Nephron (organoid): ENCODE measurements around the gene GPAT2.
"Not testable (repeated sequence)": the region's sequence is repeated elsewhere in the genome, so short reads cannot be mapped to it uniquely, and the experiment has no call there.

ENCODE experiments used
- H3K27ac Mint-ChIP-seq, 3 experiments: 2 replicates each; pipeline ENCODE4 v1.8.0; 2020; ENCODE audit warnings: mixed read lengths in 3 of 3, mild to moderate bottlenecking in 2 of 3, moderate library complexity in 1 of 3
- H3K27me3 Mint-ChIP-seq: 2 replicates; pipeline ENCODE4 v1.8.0; 2021; ENCODE audit warnings: low read depth, mild to moderate bottlenecking, moderate library complexity, mixed read lengths
- H3K36me3 Mint-ChIP-seq: 2 replicates; pipeline ENCODE4 v1.8.0; 2020; ENCODE audit warnings: low read depth, mixed read lengths
- H3K4me1 Mint-ChIP-seq: 2 replicates; pipeline ENCODE4 v1.8.0; 2020; ENCODE audit warnings: mixed read lengths
- H3K4me3 Mint-ChIP-seq, 3 experiments: 2 replicates each; pipeline ENCODE4 v1.8.0; 2020; ENCODE audit warnings: mild to moderate bottlenecking in 3 of 3, mixed read lengths in 3 of 3, moderate library complexity in 2 of 3
- H3K9me3 Mint-ChIP-seq: 2 replicates; pipeline ENCODE4 v1.8.0; 2020; ENCODE audit warnings: mixed read lengths
- TF ChIP-seq, protein P1 (sequence below), 3 experiments: fragments of 200-600 bp; sonication (generic); IDR thresholded peaks; one replicate each; pipeline ENCODE4 v1.5.0; 2021; ENCODE audit warnings: antibody characterized with exemption in 3 of 3; ENCODE audit not compliant: unreplicated experiment in 3 of 3

The GPAT2 gene

DNA sequence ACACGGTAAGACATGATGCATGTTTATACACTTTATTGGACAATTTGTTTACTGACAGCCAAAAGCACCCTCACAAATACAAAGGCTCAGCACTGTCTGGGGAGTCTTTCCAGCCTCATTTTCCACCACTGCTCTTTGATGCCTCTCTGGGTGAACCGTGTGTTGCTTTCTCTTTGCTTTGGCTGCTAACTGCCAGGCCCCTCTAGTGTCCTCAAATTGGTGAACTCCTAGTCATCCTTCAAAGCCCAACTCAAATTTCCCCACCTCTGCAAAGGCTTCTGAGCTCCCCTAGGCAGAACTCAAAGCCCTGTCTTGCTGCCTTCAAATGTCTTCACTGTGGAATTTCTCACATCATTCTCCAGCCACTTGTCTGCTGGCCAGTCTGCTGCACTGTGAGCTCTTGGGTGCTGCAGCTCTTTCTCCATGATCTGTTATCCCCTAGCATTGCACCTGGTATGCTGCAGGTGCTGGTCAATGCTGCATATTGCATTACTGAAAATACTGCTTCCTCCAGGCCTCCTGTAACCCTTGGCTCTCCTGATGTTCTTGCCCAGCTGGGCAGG lies 32.5 kb upstream of the GPAT2 start:
- H3K4me1 Mint-ChIP-seq, result peaks cover 27% of the 10 kb centered on the region
- peak overlapping the region in 1 of 3 experiments; percentile 32 for H3K27ac Mint-ChIP-seq
- not testable (repeated sequence) for H3K4me3 Mint-ChIP-seq, H3K27me3 Mint-ChIP-seq, H3K36me3 Mint-ChIP-seq, H3K9me3 Mint-ChIP-seq

DNA sequence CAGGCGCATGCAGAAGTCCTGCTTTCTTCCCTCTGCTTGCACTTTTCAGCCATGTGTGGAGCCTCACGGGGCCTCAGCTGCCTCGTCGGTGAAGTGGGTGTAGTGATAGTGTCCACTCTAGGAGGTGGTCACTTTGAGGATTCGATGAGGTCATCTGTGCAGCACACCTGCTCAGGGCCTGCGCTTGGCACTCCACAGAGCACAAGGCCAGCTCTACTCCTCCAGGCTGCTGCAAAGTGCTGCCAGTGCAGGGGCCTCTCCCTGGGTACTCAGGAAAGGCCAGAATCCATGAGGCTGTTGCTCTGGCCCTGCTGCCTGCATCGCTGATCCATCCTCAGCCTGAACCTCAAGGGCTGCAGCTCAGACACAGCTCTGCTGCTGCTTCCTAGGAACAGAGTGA lies 31.8 kb upstream of the GPAT2 start:
- not testable (repeated sequence) for H3K27ac Mint-ChIP-seq, H3K27me3 Mint-ChIP-seq, H3K36me3 Mint-ChIP-seq, H3K9me3 Mint-ChIP-seq, H3K4me3 Mint-ChIP-seq
- peaks cover 22% of the 10 kb centered on the region for H3K4me1 Mint-ChIP-seq

DNA sequence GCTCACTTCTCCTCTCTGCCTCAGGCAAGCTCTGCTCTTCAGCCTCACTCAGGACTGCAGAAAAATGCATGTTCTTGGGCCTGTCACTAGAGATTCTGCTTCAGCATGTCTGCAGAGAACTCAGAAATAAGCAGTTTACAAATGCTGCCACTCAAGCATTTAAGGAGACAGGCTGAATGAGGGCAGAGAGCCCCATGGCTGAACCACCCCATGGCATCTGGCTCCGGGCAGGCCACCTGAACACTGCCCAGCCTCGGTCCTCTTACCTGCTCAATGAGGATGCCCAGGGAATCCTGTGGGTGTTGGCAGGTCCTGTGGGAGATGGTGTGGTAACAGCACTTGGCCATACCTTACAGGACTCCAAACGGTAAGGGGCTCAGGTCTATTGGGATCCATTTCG lies 31.2 kb upstream of the GPAT2 start:
- peaks cover 22% of the 10 kb centered on the region for H3K4me1 Mint-ChIP-seq
- not testable (repeated sequence) for H3K36me3 Mint-ChIP-seq, H3K4me3 Mint-ChIP-seq, H3K27me3 Mint-ChIP-seq, H3K27ac Mint-ChIP-seq, H3K9me3 Mint-ChIP-seq

DNA sequence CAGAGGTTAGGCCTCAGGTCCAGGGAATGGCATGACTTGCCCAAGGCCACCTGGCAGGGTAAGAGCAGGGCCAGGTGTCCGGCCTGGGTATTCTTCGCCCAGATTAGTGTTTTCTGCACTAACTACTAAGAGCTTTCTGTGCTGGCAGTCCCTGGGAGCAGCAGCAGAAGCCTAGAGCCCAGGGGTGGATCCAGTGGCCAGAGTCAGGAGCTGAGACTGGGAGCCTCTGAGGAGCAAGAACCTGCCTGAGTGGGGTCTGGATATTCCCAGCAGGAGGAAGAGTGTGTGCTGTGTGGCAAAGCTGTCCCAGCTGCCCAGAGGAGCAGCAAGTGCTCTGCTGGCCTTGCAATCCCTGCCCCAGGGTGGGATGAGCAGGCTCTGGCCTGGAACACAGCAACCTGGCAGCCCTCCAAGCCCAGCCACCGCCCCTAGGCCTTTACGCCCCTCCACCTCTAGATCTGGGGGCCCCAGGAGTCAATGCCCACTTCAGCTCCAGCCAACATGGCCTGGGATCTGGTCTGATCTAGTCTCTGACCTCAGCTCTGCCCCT lies 30.7 kb upstream of the GPAT2 start:
- no peak overlapping the region for H3K27ac Mint-ChIP-seq
- no peak overlapping the region for H3K4me3 Mint-ChIP-seq
- TF ChIP-seq, protein P1, sequence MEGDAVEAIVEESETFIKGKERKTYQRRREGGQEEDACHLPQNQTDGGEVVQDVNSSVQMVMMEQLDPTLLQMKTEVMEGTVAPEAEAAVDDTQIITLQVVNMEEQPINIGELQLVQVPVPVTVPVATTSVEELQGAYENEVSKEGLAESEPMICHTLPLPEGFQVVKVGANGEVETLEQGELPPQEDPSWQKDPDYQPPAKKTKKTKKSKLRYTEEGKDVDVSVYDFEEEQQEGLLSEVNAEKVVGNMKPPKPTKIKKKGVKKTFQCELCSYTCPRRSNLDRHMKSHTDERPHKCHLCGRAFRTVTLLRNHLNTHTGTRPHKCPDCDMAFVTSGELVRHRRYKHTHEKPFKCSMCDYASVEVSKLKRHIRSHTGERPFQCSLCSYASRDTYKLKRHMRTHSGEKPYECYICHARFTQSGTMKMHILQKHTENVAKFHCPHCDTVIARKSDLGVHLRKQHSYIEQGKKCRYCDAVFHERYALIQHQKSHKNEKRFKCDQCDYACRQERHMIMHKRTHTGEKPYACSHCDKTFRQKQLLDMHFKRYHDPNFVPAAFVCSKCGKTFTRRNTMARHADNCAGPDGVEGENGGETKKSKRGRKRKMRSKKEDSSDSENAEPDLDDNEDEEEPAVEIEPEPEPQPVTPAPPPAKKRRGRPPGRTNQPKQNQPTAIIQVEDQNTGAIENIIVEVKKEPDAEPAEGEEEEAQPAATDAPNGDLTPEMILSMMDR (IDR thresholded peaks at IDR 0.05; ENCODE audit: unreplicated experiment in 3 of 3), result no peak
- peaks cover 7% of the 10 kb centered on the region for H3K27me3 Mint-ChIP-seq
- no peaks in the 10 kb centered on the region for H3K36me3 Mint-ChIP-seq
- peaks cover 20% of the 10 kb centered on the region for H3K4me1 Mint-ChIP-seq
- H3K9me3 Mint-ChIP-seq, result no peaks in the 10 kb centered on the region

DNA sequence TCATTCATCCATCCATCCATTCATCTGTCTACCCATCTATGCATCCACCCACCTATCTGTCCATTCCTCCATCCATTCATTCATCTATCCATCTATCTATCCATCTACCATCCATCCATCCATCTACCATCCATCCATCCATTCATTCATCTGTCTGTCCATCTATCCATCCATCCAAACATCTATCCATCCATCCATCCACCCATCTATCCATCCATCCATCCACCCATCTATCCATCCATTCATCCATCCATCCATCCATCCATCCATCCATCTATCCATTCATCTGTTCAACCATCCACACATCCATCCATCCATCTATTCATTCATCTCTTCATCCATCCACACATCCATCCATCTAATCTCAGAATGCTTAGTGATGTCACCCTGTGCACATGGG lies 30.0 kb upstream of the GPAT2 start:
- not testable (repeated sequence) for H3K27ac Mint-ChIP-seq, H3K4me3 Mint-ChIP-seq, H3K27me3 Mint-ChIP-seq, H3K36me3 Mint-ChIP-seq, H3K9me3 Mint-ChIP-seq
- H3K4me1 Mint-ChIP-seq, result peaks cover 20% of the 10 kb centered on the region

DNA sequence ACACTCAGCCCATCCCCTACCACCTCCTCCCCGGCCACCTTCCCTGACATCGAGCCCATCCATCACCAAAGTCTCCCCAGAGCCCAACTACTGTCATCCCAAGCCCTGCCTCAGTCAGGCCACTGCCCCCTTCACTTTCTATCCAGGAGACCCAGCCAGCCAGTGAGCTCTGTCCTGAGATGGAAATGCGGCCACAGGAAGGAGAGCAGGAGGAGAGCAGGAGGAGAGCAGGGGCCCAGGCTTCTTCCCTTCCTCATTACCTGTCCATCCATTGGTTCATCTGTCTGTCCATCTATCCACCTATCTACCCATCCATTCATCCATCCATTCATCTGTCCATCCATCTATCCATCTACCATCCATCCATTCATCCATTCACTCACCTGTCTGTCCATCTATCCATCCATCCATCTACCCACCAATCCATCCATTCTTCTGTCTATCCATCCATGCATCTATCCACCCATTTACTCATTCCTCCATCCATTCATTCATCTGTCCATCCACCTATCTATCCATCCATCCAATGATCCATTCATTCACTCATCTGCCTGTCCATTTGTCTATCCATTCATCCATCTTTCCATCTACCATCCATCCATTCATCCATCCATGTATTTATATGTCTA lies 29.4 kb upstream of the GPAT2 start:
- peaks cover 20% of the 10 kb centered on the region for H3K4me1 Mint-ChIP-seq
- not testable (repeated sequence) for H3K4me3 Mint-ChIP-seq, H3K36me3 Mint-ChIP-seq, H3K9me3 Mint-ChIP-seq, H3K27me3 Mint-ChIP-seq, H3K27ac Mint-ChIP-seq

DNA sequence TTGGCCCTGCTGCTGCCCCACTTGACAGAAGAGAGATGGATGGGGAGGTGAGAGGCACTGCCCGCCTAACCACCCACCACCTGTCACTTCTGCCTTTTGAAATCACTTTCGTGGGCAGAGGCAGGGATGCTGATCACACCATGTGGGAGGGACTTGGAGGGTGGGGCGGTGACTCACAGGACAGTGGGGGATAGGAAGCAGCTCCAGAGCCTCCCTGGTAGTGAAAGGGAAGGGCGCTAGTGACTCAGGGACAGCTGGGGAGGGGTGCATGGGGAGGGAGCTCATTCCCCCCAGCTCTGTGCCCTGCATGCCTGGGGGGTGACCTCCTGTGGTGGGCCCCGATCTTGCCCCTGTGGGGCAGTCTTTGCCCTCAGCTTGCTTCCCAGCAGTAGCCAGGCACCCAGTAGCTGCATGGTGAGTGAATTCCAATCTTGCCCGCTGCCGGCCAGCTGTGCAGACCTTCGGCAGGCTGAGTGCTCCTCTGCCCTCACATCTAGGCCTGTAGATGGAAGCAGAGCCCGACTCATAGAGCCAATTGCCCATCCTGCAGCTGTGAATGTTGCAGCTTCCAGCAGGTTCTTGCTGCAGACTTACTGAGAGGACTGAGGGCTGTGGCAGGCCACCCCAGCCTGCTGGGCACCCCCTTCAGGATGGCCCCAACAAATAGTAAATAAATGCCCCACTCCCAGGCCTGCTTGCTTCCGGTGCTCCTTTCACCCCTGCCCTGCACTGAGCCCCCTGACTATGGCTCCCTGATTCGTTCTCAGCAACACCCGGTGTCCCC lies 28.6 kb upstream of the GPAT2 start:
- not testable (repeated sequence) for H3K36me3 Mint-ChIP-seq, H3K9me3 Mint-ChIP-seq, H3K27me3 Mint-ChIP-seq, H3K4me3 Mint-ChIP-seq
- Mint-ChIP-seq H3K4me1 (peaks cover 16% of the 10 kb centered on the region), H3K27ac (peak overlapping the region in 2 of 3 experiments; percentile 50 to 75)
- TF ChIP-seq, protein P1 (IDR thresholded peaks at IDR 0.05; ENCODE audit: unreplicated experiment in 3 of 3), result peak; percentile 14 to 36 (median 26)

DNA sequence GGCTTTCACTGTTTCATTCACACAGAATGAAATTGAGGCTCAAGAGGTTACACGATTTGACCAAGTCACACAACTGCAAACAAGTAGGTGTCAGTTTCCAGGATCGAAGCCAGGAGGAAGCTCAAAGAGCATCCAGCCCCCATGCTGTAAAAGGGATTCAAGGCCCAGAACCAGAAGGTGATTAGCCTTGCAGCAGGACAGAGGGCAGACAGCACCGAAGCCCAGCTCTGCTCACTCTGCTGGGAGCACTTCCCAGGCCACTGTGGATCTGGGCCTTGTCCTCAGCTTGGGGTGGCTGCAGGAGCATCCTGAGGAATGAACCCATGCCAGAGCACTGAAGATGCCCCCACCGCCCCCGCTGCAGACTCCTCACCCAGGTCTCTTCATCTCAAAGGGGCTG lies 27.8 kb upstream of the GPAT2 start:
- H3K27ac Mint-ChIP-seq, result peak overlapping the region in 1 of 3 experiments; percentile 61
- not testable (repeated sequence) for H3K4me3 Mint-ChIP-seq, H3K9me3 Mint-ChIP-seq, H3K36me3 Mint-ChIP-seq, H3K27me3 Mint-ChIP-seq
- peaks cover 14% of the 10 kb centered on the region for H3K4me1 Mint-ChIP-seq

DNA sequence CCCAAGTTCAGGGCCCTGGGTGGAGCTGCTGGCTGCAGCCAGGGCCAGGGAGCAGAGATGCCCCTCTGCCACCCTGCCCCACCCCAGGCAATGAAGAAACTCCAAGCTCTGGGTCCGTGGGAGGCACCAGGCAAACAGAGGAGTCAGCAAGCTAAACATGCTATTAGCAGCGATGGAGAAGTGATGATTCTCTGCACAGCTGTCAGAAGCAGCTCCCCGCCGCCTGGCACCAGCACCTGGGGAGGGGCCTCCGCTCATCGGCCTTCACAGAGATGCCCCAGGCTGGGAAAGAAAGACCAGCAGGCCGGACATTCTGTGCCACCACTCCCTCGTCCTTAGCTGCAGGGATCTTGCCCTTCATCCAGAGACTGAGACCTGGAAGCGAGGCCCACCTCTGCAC lies 27.2 kb upstream of the GPAT2 start:
- not testable (repeated sequence) for H3K9me3 Mint-ChIP-seq, H3K4me3 Mint-ChIP-seq, H3K27ac Mint-ChIP-seq, H3K27me3 Mint-ChIP-seq, H3K4me1 Mint-ChIP-seq, H3K36me3 Mint-ChIP-seq

DNA sequence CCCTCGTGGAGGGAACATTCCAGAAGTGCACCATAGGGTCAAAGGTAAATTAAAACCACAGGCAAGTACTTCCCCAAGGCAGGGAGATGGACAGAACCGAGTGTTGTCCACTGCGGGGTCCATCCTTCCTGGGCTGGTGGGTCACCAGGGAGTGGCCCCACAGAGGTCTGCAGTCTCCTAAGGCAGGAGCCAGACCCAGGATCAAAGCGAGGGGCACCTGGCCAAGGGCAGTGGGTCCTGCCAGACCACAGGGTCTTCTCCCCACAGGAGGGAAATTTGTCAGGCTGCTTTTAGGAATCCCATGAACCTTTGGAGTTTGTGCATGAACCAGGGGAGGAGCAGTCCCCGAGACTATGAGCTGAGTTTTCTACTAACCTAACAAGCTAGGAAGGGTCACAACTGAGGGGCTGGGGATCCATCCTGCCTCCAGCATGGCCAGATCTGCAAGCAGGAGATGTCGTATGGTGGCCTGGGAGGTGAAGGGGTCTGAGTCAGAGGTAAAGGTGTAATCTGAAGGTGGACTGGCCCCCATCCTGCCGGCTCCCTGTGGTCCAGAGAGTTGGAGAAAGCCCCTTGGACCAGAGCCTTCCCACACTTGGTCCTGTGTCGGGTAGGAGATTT lies 26.6 kb upstream of the GPAT2 start:
- H3K36me3 Mint-ChIP-seq, H3K9me3 Mint-ChIP-seq, H3K27me3 Mint-ChIP-seq, H3K4me3 Mint-ChIP-seq, H3K4me1 Mint-ChIP-seq: not testable (repeated sequence)
- H3K27ac Mint-ChIP-seq, result peak overlapping the region in 1 of 3 experiments; percentile 14

DNA sequence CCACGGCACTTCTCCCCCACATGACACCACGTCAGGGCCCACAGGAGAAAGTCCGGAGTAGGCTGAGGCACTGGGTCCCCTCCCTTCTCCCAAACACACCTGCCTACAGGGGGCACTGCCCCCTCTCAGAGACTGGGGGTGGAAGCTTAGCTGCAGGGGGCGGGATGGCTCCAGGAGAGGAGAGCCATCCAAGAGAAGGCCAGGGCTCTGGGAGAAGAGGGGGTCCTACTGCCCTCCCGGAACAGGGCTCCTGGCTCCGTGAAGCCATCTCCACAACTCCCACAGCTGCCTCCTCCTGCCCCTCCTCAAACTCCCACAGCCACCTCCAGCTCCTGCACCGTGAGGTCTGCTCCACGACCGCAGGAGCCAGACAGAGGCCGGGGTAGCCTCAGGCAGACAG lies 25.6 kb upstream of the GPAT2 start:
- not testable (repeated sequence) for H3K27me3 Mint-ChIP-seq, H3K4me1 Mint-ChIP-seq

DNA sequence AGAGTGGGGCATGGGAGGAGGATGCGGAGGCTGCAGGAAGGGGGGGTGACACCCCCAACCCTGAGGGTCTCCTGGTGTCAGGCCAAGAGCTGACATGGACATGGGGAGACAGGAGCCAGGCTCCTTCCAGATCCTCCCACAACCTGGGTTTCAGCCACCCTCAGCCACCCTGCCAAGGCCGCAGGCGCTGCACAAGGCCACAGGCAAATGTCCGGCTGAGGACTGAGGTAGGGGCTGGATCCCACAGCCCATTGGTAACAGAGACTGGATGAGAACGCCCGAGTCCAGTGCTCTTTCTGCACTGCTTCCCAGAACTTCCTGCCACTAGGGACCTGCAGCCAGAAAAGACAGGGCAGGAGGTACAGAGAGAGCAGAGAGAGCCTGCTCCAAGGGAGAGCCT lies 24.7 kb upstream of the GPAT2 start:
- not testable (repeated sequence) for H3K36me3 Mint-ChIP-seq, H3K27ac Mint-ChIP-seq, H3K9me3 Mint-ChIP-seq, H3K4me3 Mint-ChIP-seq, H3K27me3 Mint-ChIP-seq, H3K4me1 Mint-ChIP-seq

More for the DNA sequence above, 25.6 kb upstream of the GPAT2 start:
- H3K4me3 Mint-ChIP-seq, H3K9me3 Mint-ChIP-seq, H3K36me3 Mint-ChIP-seq, H3K27ac Mint-ChIP-seq: not testable (repeated sequence)
